Lower lobe of right lung (tissue), 2 donors: ENCODE measurements around the gene SHMT2. TPM values are rescaled to one million over a fixed set of nuclear protein-coding genes. Genes with fewer than 3 reads are reported as not detected.

Experiments
- ATAC-seq, 2 donors: fragments of 200-7000 bp; cut with Tn5 transposase; one replicate each; pipeline ENCODE4 v1.9.1; 2020 to 2022; ENCODE audit warnings: mild to moderate bottlenecking in 2 of 2, moderate library complexity in 2 of 2
- DNase-seq: peaks from one replicate; pipeline ENCODE4 v3.0.0-alpha.2; 2020
- H3K27ac ChIP-seq: fragments of 200-600 bp; one replicate; pipeline ENCODE4 v1.8.0; 2022
- H3K27me3 ChIP-seq: fragments of 200-600 bp; one replicate; pipeline ENCODE4 v1.8.0; 2022; ENCODE audit warnings: low read depth
- H3K36me3 ChIP-seq: fragments of 200-600 bp; one replicate; pipeline ENCODE4 v1.8.0; 2022; ENCODE audit warnings: mild to moderate bottlenecking
- H3K4me1 ChIP-seq: fragments of 200-600 bp; one replicate; pipeline ENCODE4 v1.8.0; 2022
- H3K4me3 ChIP-seq: fragments of 200-600 bp; one replicate; pipeline ENCODE4 v1.8.0; 2022; ENCODE audit warnings: mild to moderate bottlenecking
- H3K9me3 ChIP-seq: fragments of 200-600 bp; one replicate; pipeline ENCODE4 v1.8.0; 2022
- intact Hi-C: fragments of 100-400 bp; cut with DNase I; formaldehyde crosslinking; loops from one replicate; pipeline ENCODE4 v1.11.0; 2022
- total RNA-seq: library from RNA; stranded (reverse); fragmentation: NEBNext Ultra II Directional; extraction: Animal tissue kit (Norgen Biotek cat#: 25700); gene quantifications from one replicate; pipeline ENCODE4 v1.2.1, GENCODE V29; 2021
- TF ChIP-seq, protein P1 (sequence below): fragments of 200-600 bp; IDR thresholded peaks from one replicate; pipeline ENCODE4 v1.8.0; 2022; ENCODE audit warnings: antibody characterized with exemption, mild to moderate bottlenecking
- donor health status: DM: no; HTN: yes; CAD: no; lungs with severe emphysema.

Gene SHMT2
- total RNA-seq, 1 donor from 2014 or later, result 66.6 TPM

DNA sequence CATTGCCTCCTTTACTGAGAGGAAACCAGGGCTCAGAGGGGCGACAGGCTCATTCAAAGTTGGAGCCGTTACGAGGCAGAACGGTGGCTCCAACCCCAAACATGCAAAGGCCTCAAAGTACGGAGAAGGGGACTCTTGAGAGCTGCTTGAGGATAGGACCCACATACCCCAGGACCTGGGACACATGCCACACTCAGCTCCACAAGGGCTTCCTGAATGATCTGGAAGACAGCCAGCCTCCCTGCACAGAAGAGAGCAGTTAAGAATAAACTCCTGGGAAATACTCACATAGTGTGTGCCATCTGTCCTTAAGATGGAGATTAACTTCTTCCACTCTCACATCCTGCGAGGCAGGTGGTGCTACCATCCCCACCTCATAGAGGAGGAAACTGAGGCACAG lies 39.5 kb upstream of the SHMT2 start:
- no peaks in the 10 kb centered on the region for H3K27me3 ChIP-seq
- H3K4me3 ChIP-seq, result no peak overlapping the region
- peaks cover 10% of the 10 kb centered on the region for H3K4me1 ChIP-seq
- ATAC-seq, result peak; percentile 53 to 73
- peaks cover 93% of the 10 kb centered on the region for H3K36me3 ChIP-seq
- TF ChIP-seq, protein P1, sequence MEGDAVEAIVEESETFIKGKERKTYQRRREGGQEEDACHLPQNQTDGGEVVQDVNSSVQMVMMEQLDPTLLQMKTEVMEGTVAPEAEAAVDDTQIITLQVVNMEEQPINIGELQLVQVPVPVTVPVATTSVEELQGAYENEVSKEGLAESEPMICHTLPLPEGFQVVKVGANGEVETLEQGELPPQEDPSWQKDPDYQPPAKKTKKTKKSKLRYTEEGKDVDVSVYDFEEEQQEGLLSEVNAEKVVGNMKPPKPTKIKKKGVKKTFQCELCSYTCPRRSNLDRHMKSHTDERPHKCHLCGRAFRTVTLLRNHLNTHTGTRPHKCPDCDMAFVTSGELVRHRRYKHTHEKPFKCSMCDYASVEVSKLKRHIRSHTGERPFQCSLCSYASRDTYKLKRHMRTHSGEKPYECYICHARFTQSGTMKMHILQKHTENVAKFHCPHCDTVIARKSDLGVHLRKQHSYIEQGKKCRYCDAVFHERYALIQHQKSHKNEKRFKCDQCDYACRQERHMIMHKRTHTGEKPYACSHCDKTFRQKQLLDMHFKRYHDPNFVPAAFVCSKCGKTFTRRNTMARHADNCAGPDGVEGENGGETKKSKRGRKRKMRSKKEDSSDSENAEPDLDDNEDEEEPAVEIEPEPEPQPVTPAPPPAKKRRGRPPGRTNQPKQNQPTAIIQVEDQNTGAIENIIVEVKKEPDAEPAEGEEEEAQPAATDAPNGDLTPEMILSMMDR, result no peak
- no peaks in the 10 kb centered on the region for H3K9me3 ChIP-seq
- no peak overlapping the region for H3K27ac ChIP-seq
- intact Hi-C loops, result no loop called here
- DNase-seq, result peak; percentile 67

DNA sequence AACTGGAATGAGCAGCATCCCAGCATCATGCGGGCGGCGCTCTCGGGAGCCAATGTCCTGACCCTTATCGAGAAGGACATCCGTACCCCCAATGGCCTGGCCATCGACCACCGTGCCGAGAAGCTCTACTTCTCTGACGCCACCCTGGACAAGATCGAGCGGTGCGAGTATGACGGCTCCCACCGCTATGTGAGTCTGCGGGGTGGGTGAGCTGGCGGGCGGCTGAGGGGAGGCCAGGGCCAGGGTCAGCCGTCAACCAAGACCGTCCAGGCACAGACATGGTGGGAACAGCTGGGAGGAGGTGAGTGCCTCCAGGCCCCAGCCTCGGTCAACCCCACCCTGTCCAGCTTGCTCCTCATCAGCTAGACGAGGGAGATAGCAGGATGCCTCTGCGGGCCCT lies 38.7 kb upstream of the SHMT2 start:
- Histone ChIP-seq H3K4me1 (peaks cover 10% of the 10 kb centered on the region), H3K4me3 (no peak overlapping the region), H3K36me3 (peaks cover 93% of the 10 kb centered on the region), H3K27ac (no peak overlapping the region), H3K27me3 (no peaks in the 10 kb centered on the region), H3K9me3 (no peaks in the 10 kb centered on the region)
- intact Hi-C loops, result no loop called here
- TF ChIP-seq, protein P1, result no peak
- DNase-seq, result no peak
- no peak for ATAC-seq

- TF ChIP-seq, protein P1, result no peak
- no peak for DNase-seq
- Histone ChIP-seq H3K4me1 (peaks cover 10% of the 10 kb centered on the region), H3K27me3 (no peaks in the 10 kb centered on the region), H3K36me3 (peaks cover 93% of the 10 kb centered on the region), H3K4me3 (no peak overlapping the region), H3K9me3 (no peaks in the 10 kb centered on the region), H3K27ac (no peak overlapping the region)
- intact Hi-C loops, result no loop called here
- ATAC-seq, result no peak
Measured at GRCh38 chr12:57191410-57191809, 38.1 kb upstream of the SHMT2 start.

- peaks cover 93% of the 10 kb centered on the region for H3K36me3 ChIP-seq
Measured at GRCh38 chr12:57192920-57193319, 36.6 kb upstream of the SHMT2 start.

GRCh38 chr12:57193706-57194245 lies 35.7 kb upstream of the SHMT2 start:
- Histone ChIP-seq H3K27ac (no peak overlapping the region), H3K27me3 (no peaks in the 10 kb centered on the region), H3K4me3 (no peak overlapping the region), H3K4me1 (peaks cover 10% of the 10 kb centered on the region), H3K9me3 (no peaks in the 10 kb centered on the region), H3K36me3 (peaks cover 93% of the 10 kb centered on the region)
- intact Hi-C loops, result no loop called here
- DNase-seq (no peak), ATAC-seq (no peak)
- TF ChIP-seq, protein P1, result no peak

More at GRCh38 chr12:57192920-57193319, 36.6 kb upstream of the SHMT2 start:
- DNase-seq (no peak), ATAC-seq (no peak)
- peaks cover 10% of the 10 kb centered on the region for H3K4me1 ChIP-seq
- no peaks in the 10 kb centered on the region for H3K27me3 ChIP-seq
- no peak overlapping the region for H3K4me3 ChIP-seq
- no peak overlapping the region for H3K27ac ChIP-seq
- intact Hi-C loops, result no loop called here
- no peaks in the 10 kb centered on the region for H3K9me3 ChIP-seq
- TF ChIP-seq, protein P1, result no peak

- TF ChIP-seq, protein P1, result no peak
- no peak overlapping the region for H3K27ac ChIP-seq
- H3K4me3 ChIP-seq, result no peak overlapping the region
- H3K36me3 ChIP-seq, result peaks cover 93% of the 10 kb centered on the region
- H3K4me1 ChIP-seq, result peaks cover 10% of the 10 kb centered on the region
- intact Hi-C loops, result no loop called here
- no peaks in the 10 kb centered on the region for H3K9me3 ChIP-seq
- ATAC-seq (no peak), DNase-seq (no peak)
- H3K27me3 ChIP-seq, result no peaks in the 10 kb centered on the region
Measured at GRCh38 chr12:57194253-57194652, 35.3 kb upstream of the SHMT2 start.
